ENCODE measurements around the gene DYNC2I2. TPM values are rescaled to one million over a fixed set of nuclear protein-coding genes. Genes with fewer than 3 reads are reported as not detected.
"Not testable (repeated sequence)": the region's sequence is repeated elsewhere in the genome, so short reads cannot be mapped to it uniquely, and the experiment has no call there.

The DYNC2I2 gene
- total RNA-seq, 4 donors from 2014 or later, result 41.4 to 160 (median 94.9) TPM

GRCh38 chr9:128588581-128589233, 67.9 kb downstream of the DYNC2I2 start:
- in situ Hi-C loops (cut with MboI; ENCODE audit: low pct_ligation_motif_present in 1 of 4, low pct_unique_long_range_greater_than_20kb in 1 of 4, low sequenced_read_pairs in 3 of 4), result no loop called here
- no peak overlapping the region for H3K27ac ChIP-seq

GRCh38 chr9:128587453-128587852, 69.2 kb downstream of the DYNC2I2 start:
- H3K27me3 ChIP-seq, result no peaks in the 10 kb centered on the region
- H3K9me3 ChIP-seq, result no peaks in the 10 kb centered on the region
- WGBS, 2 donors (ENCODE audit: low coverage in 1 of 2), result 54% methylated on average over 6 of the region's 6 CpGs; no CpG with 5 or more reads in 1 of the 2 donors
- H3K36me3 ChIP-seq, result peaks cover 2 to 78% (median 41%) of the 10 kb centered on the region in 4 donors
- intact Hi-C loops (cut with DNase I; ENCODE audit: low total_unique reads) (no loop called here), in situ Hi-C loops (cut with MboI; ENCODE audit: low pct_ligation_motif_present in 1 of 4, low pct_unique_long_range_greater_than_20kb in 1 of 4, low sequenced_read_pairs in 3 of 4) (no loop called here)
- no peak overlapping the region for H3K27ac ChIP-seq
- no peak for TF ChIP-seq POLR2AphosphoS5 (IDR thresholded peaks at IDR 0.05)
- TF ChIP-seq POLR2A (IDR thresholded peaks at IDR 0.05), result no peak
- no peak for TF ChIP-seq EP300 (IDR thresholded peaks at IDR 0.05; ENCODE audit: low read depth)
- no peak for TF ChIP-seq CTCF (IDR thresholded peaks at IDR 0.05)
- no peak for DNase-seq
- no peaks in the 10 kb centered on the region for H3K4me1 ChIP-seq
- H3K4me3 ChIP-seq, result no peak overlapping the region

More at GRCh38 chr9:128588581-128589233, 67.9 kb downstream of the DYNC2I2 start:
- no peaks in the 10 kb centered on the region for H3K9me3 ChIP-seq
- no peak overlapping the region for H3K4me3 ChIP-seq
- TF ChIP-seq EP300 (IDR thresholded peaks at IDR 0.05; ENCODE audit: low read depth) (no peak), CTCF (IDR thresholded peaks at IDR 0.05) (no peak), POLR2A (IDR thresholded peaks at IDR 0.05) (no peak)
- no peaks in the 10 kb centered on the region for H3K4me1 ChIP-seq
- no peak for DNase-seq
- no peaks in the 10 kb centered on the region for H3K27me3 ChIP-seq
- 86 to 94% methylated on average over 5 to 11 of the region's 11 CpGs for WGBS, 2 donors (ENCODE audit: low coverage in 1 of 2)
- H3K36me3 ChIP-seq, result peaks cover 0 to 77% (median 40%) of the 10 kb centered on the region in 4 donors
- intact Hi-C loops (cut with DNase I; ENCODE audit: low total_unique reads), result no loop called here

DNA sequence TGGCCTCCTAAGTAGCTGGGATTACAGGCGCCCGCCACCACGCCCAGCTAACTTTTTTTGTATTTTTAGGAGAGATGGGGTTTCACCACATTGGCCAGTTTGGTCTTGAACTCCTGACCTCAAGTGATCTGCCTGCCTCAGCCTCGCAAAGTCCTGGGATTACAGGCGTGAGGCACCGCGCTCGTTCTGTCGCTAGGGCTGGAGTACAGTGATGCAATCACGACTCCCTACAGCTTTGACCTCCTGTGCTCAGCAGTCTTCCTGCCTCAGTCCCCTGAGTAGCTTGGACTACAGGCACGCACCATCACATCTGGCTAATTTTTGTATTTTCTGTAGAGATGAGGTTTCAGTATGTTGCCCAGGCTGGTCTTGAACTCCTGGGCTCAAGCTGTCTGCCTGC, 69.7 kb downstream of the DYNC2I2 start:
- H3K27me3 ChIP-seq; in situ Hi-C loops (cut with MboI; ENCODE audit: low pct_ligation_motif_present in 1 of 4, low pct_unique_long_range_greater_than_20kb in 1 of 4, low sequenced_read_pairs in 3 of 4); H3K9me3 ChIP-seq; H3K4me1 ChIP-seq; intact Hi-C loops (cut with DNase I; ENCODE audit: low total_unique reads); DNase-seq; H3K27ac ChIP-seq; H3K4me3 ChIP-seq: not testable (repeated sequence)
- H3K36me3 ChIP-seq, result peaks cover 2 to 79% (median 40%) of the 10 kb centered on the region in 4 donors
- WGBS, 2 donors (ENCODE audit: low coverage in 1 of 2), result 89% methylated on average over 11 of the region's 11 CpGs; no CpG with 5 or more reads in 1 of the 2 donors

GRCh38 chr9:128585155-128585554, 71.5 kb downstream of the DYNC2I2 start:
- H3K4me1 ChIP-seq; H3K4me3 ChIP-seq; H3K27me3 ChIP-seq; DNase-seq; in situ Hi-C loops (cut with MboI; ENCODE audit: low pct_ligation_motif_present in 1 of 4, low pct_unique_long_range_greater_than_20kb in 1 of 4, low sequenced_read_pairs in 3 of 4); H3K9me3 ChIP-seq; intact Hi-C loops (cut with DNase I; ENCODE audit: low total_unique reads); H3K27ac ChIP-seq: not testable (repeated sequence)
- WGBS, 2 donors (ENCODE audit: low coverage in 1 of 2), result 92% methylated on average over 8 of the region's 8 CpGs; no CpG with 5 or more reads in 1 of the 2 donors
- H3K36me3 ChIP-seq, result peaks cover 0 to 87% (median 44%) of the 10 kb centered on the region in 4 donors

Other genes with a start within 250 kb of the DYNC2I2 start
- gene CERCAM, start 236.0 kb downstream of the DYNC2I2 start, total RNA-seq, result 10 to 100 TPM in 1 of 4 donors, 1 to 10 TPM in 3; 4.5 to 19.7 (median 7.8) TPM
- gene ODF2, start 200.8 kb downstream of the DYNC2I2 start, total RNA-seq, result 10 to 100 TPM; 13.2 to 62.3 (median 19.8) TPM
- gene GLE1, start 152.1 kb downstream of the DYNC2I2 start, total RNA-seq, result 100 to 1,000 TPM in 1 of 4 donors, 10 to 100 TPM in 3; 24.3 to 120 (median 58.7) TPM
- 100 to 1,000 TPM; 234 to 464 (median 328) TPM for gene SPTAN1, start 104.3 kb downstream of the DYNC2I2 start, total RNA-seq
- gene SET, start 32.4 kb upstream of the DYNC2I2 start, total RNA-seq, result 100 to 1,000 TPM in 1 of 4 donors, 10 to 100 TPM in 3; 29.2 to 153 (median 64.4) TPM
- gene PKN3, start 45.7 kb upstream of the DYNC2I2 start, total RNA-seq, result 10 to 100 TPM in 1 of 4 donors, 1 to 10 TPM in 3; 1.9 to 20.1 (median 5.8) TPM
- gene ZDHHC12, start 67.3 kb upstream of the DYNC2I2 start, total RNA-seq, result 100 to 1,000 TPM in 2 of 4 donors, 10 to 100 TPM in 2; 35.6 to 190 (median 123) TPM
- gene ZER1, start 115.1 kb upstream of the DYNC2I2 start, total RNA-seq, result 100 to 1,000 TPM in 1 of 4 donors, 10 to 100 TPM in 3; 57.5 to 116 (median 73.8) TPM
- gene TBC1D13, start 130.4 kb upstream of the DYNC2I2 start, total RNA-seq, result 100 to 1,000 TPM in 1 of 4 donors, 10 to 100 TPM in 2, 1 to 10 TPM in 1; 9.6 to 244 (median 21.6) TPM
- gene ENDOG, start 161.7 kb upstream of the DYNC2I2 start, total RNA-seq, result 10 to 100 TPM; 29.7 to 83.0 (median 52.8) TPM
- 10 to 100 TPM; 19.5 to 48.3 (median 26.6) TPM for gene SPOUT1, start 172.9 kb upstream of the DYNC2I2 start, total RNA-seq
- gene KYAT1, start 225.1 kb upstream of the DYNC2I2 start, total RNA-seq, result 1 to 10 TPM in 2 of 4 donors, not detected in 2; 1.6 to 3.5 TPM
- gene LRRC8A, start 225.3 kb upstream of the DYNC2I2 start, total RNA-seq, result 100 to 1,000 TPM in 1 of 4 donors, 10 to 100 TPM in 3; 29.4 to 116 (median 35.5) TPM